GM06990 (cell line): ENCODE results near the gene CILP2.

Experiments used
- DNase-seq: peaks from one replicate; pipeline ENCODE4 v3.0.0-alpha.2; 2011; ENCODE audit not compliant: insufficient read length; ENCODE audit errors: extremely low read depth
- H3K27me3 ChIP-seq: replicated peaks from 2 replicates; pipeline ENCODE4 v1.6.0; 2011; ENCODE audit warnings: low read length; ENCODE audit not compliant: control insufficient read depth, insufficient read depth
- H3K36me3 ChIP-seq: 2 replicates; pipeline ENCODE4 v1.5.1; 2011; ENCODE audit warnings: low read length; ENCODE audit not compliant: control insufficient read depth, insufficient read depth
- H3K4me3 ChIP-seq: replicated peaks from 2 replicates; pipeline ENCODE4 v1.5.1; 2011; ENCODE audit warnings: low read depth, mild to moderate bottlenecking, control low read depth, low read length
- TF ChIP-seq, protein P1 (sequence below): IDR thresholded peaks from 2 replicates; pipeline ENCODE4 v1.5.1; 2011; ENCODE audit warnings: low read length, control low read depth, mild to moderate bottlenecking, inconsistent platforms; ENCODE audit not compliant: insufficient read depth, poor library complexity, severe bottlenecking

Gene CILP2

DNA sequence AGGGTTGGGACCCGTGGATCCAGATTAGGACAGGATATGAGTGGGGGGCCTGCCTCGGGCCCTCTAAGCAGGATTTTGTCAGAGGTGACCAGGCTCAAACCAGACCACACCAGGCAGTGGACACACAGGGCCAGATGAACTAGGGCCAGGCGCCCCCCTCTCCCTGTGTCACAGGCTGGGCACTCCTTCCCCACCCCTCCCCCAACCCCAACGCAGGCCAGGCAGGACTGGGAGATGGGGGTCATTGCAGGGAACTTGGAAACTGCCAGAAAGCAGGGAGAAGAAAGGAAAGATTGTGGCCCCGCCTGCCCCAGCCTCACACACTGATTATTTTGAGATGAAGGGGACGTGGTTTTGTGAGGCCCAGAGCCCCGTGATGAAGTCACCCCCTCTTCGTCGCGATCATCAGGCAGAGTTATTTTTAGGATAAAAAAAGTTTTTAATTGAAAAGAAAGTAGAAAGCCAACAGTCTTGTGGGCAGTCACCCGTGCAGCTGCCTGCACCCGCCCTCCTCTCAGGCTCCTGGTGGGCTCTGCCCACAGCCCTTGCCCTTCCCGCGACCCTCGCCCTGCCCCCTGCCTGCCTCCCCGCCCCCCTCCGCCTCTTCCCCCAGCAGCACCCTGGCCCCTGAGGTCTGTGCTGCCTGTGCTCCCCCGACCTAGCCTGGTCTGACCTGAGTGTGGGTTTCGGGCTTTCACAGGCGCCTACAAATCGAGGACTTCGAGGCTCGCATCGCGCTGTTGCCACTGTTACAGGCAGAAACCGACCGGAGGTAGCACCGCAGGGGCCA lies 11.3 kb upstream of the CILP2 start:
- no peak overlapping the region for H3K4me3 ChIP-seq
- H3K27me3 ChIP-seq = no peaks in the 10 kb centered on the region
- H3K36me3 ChIP-seq = peaks cover 12% of the 10 kb centered on the region
- DNase-seq = no peak
- TF ChIP-seq, protein P1, sequence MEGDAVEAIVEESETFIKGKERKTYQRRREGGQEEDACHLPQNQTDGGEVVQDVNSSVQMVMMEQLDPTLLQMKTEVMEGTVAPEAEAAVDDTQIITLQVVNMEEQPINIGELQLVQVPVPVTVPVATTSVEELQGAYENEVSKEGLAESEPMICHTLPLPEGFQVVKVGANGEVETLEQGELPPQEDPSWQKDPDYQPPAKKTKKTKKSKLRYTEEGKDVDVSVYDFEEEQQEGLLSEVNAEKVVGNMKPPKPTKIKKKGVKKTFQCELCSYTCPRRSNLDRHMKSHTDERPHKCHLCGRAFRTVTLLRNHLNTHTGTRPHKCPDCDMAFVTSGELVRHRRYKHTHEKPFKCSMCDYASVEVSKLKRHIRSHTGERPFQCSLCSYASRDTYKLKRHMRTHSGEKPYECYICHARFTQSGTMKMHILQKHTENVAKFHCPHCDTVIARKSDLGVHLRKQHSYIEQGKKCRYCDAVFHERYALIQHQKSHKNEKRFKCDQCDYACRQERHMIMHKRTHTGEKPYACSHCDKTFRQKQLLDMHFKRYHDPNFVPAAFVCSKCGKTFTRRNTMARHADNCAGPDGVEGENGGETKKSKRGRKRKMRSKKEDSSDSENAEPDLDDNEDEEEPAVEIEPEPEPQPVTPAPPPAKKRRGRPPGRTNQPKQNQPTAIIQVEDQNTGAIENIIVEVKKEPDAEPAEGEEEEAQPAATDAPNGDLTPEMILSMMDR = no peak

DNA sequence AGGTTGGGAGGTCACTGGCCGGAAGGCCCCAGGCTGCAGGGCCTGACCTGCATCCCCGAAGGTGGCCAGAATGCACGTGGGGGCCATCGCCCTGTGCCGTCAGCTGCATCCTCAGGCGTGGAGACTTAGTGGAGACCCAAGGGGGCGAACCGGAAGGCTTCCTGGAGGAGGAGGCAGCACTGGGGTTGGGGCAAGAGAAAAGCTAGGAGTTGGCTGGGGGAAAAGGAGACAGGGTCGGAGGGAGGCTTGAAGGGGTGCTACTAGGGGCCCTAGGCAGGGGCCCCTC lies 10.8 kb upstream of the CILP2 start:
- no peaks in the 10 kb centered on the region for H3K27me3 ChIP-seq
- TF ChIP-seq, protein P1 = no peak
- no peak for DNase-seq
- peaks cover 13% of the 10 kb centered on the region for H3K36me3 ChIP-seq
- H3K4me3 ChIP-seq = no peak overlapping the region

GRCh38 chr19:19527674-19528625 lies 10.1 kb upstream of the CILP2 start:
- peaks cover 13% of the 10 kb centered on the region for H3K36me3 ChIP-seq
- H3K27me3 ChIP-seq = no peaks in the 10 kb centered on the region
- no peak for DNase-seq
- no peak overlapping the region for H3K4me3 ChIP-seq
- TF ChIP-seq, protein P1 = no peak

DNA sequence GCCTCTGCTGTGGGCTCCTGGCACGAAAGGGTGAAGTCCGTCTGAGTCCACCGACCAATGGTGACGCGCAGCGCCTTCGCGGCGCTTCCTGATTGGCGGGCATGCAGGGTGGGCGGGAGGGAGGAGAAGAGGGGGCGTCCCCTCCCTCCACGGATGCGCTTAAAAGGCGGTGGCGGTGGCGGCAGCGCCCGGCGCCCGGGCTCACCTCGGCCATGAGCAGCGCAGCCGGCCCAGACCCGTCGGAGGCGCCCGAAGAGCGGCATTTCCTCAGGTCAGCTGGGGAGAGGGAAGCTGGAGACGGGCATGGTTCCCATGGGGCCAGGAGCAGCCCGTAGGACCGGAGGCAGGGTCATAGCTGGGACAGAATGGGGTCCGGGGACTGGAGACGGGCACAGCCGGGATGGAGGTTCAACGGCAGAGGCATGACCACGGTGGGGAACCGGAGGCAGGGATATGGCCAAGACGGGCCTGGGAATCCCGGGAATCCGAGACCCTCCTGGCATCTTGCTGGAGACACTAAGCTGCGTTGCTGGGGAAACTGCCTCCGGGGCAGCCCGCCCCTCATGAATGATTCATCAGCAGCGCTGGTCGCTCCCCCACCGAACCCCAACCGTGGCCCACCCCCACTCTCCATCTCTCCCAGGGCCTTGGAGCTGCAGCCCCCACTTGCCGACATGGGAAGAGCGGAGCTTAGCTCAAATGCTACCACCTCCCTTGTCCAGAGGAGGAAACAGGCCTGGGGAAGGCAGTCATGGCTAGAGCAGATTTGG lies 9.2 kb upstream of the CILP2 start, which contains the start of gene YJEFN3:
Gene YJEFN3 (plus strand): TSS at position 191 of the 770 bp plus-strand sequence. CDS start 22 bp downstream, at position 213.
- TF ChIP-seq, protein P1 = no peak

GRCh38 chr19:19529783-19530422 lies 8.2 kb upstream of the CILP2 start:
- DNase-seq = no peak
- no peaks in the 10 kb centered on the region for H3K27me3 ChIP-seq
- H3K36me3 ChIP-seq = peaks cover 13% of the 10 kb centered on the region
- no peak overlapping the region for H3K4me3 ChIP-seq
- TF ChIP-seq, protein P1 = no peak

More for the DNA sequence above, 9.2 kb upstream of the CILP2 start, which contains the start of gene YJEFN3:
- no peaks in the 10 kb centered on the region for H3K27me3 ChIP-seq
- no peak within 1 kb of the TSS for H3K4me3 ChIP-seq
- DNase-seq = no peak
- peaks cover 13% of the 10 kb centered on the region for H3K36me3 ChIP-seq
